Measurements from ENCODE around the gene PDE9A.
"Not testable (repeated sequence)": the region's sequence is repeated elsewhere in the genome, so short reads cannot be mapped to it uniquely, and the experiment has no call there.

- not testable (repeated sequence) for TF ChIP-seq CTCF (IDR thresholded peaks at IDR 0.05 in 8 of 11, conservative IDR thresholded peaks at IDR 0.05 in 3 of 11); POLR2AphosphoS5 (IDR thresholded peaks at IDR 0.05); POLR2A (IDR thresholded peaks at IDR 0.05)
Observed at GRCh38 chr21:42720484-42720883, 67.1 kb downstream of the PDE9A start.

All from spleen (tissue), 7 donors.